ENCODE measurements around the gene SEC61B.
"Not testable (repeated sequence)": the region's sequence is repeated elsewhere in the genome, so short reads cannot be mapped to it uniquely, and the experiment has no call there.

Gene SEC61B

DNA sequence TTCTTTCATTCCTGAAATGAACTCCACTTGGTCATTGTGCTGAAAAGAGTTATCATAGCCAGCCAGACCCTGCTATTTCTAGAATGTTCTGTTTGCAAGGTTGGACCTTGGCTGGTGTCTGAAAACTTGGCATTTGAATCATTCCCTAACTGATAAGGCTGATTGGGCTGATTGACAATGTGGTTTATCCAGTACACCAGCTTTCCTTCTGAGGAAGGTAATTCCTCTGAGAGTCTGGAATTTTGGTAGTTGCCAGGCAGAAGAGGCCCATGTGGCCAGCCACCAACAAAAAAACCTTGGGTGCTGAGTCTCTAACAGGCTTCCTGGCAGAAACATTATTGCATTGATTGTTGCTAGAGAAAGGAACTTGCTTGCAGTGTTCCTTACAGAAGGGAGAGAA is 15.3 kb downstream of the SEC61B start:
- Histone ChIP-seq H3K9ac (ENCODE audit: low read length in 2 of 2) (no peak overlapping the region), H3K4me3 (ENCODE audit: low read length in 2 of 2) (no peak overlapping the region), H3K4me1 (ENCODE audit: control insufficient read depth, insufficient read depth, low read length) (peaks cover 4% of the 10 kb centered on the region), H3K27ac (ENCODE audit: low read length) (no peak overlapping the region), H3K36me3 (ENCODE audit: control insufficient read depth in 2 of 2, insufficient read depth in 2 of 2, low read length in 2 of 2) (peaks cover 8 to 18% of the 10 kb centered on the region in 2 donors), H3K27me3 (ENCODE audit: control insufficient read depth in 1 of 2, insufficient read depth in 2 of 2, low read length in 2 of 2) (no peaks in the 10 kb centered on the region), H3K9me3 (ENCODE audit: control insufficient read depth in 2 of 2, low read length in 2 of 2) (no peaks in the 10 kb centered on the region)

DNA sequence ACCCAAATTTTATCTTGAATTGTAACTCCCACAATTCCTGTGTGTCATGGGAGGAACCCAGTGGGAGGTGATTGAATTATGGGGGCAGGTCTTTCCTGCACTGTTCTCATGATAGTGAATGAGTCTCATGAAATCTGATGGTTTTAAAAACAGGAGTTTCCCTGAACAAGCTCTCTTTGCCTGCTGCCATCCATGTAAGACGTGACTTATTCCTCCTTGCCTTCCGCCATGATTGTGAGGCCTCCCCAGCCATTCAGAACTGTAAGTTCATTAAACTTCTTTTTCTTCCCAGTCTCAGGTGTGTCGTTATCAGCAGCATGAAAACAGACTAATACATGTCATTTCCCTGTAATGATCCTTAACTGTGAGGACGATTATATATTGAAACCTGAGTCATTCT is 15.8 kb downstream of the SEC61B start:
- H3K36me3 ChIP-seq (ENCODE audit: control insufficient read depth in 2 of 2, insufficient read depth in 2 of 2, low read length in 2 of 2), result peaks cover 4 to 18% of the 10 kb centered on the region in 2 donors
- H3K4me3 ChIP-seq (ENCODE audit: low read length in 2 of 2); H3K9me3 ChIP-seq (ENCODE audit: control insufficient read depth in 2 of 2, low read length in 2 of 2); H3K4me1 ChIP-seq (ENCODE audit: control insufficient read depth, insufficient read depth, low read length); H3K27ac ChIP-seq (ENCODE audit: low read length); H3K9ac ChIP-seq (ENCODE audit: low read length in 2 of 2); H3K27me3 ChIP-seq (ENCODE audit: control insufficient read depth in 1 of 2, insufficient read depth in 2 of 2, low read length in 2 of 2): not testable (repeated sequence)

DNA sequence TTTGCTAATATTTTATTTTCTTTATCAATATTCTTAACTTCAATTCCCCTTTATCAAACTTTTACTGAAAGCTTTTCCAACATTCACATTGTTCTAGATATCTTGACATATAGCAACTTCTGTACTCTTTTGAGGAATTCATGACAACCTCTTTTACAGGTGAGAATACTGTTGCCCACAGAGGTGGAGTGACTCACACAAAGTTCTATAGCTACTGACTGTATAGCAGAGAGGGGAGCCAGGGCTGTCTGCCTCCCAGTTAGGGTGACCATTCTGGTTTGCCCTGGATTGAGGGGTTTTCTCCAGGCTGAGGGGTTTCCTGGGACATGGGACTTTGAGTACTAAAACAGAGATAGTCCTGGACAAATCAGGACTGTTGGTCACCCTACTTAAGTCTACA is 16.2 kb downstream of the SEC61B start:
- Histone ChIP-seq H3K9ac (ENCODE audit: low read length in 2 of 2) (no peak overlapping the region), H3K27me3 (ENCODE audit: control insufficient read depth in 1 of 2, insufficient read depth in 2 of 2, low read length in 2 of 2) (no peaks in the 10 kb centered on the region), H3K27ac (ENCODE audit: low read length) (no peak overlapping the region), H3K9me3 (ENCODE audit: control insufficient read depth in 2 of 2, low read length in 2 of 2) (no peaks in the 10 kb centered on the region), H3K4me3 (ENCODE audit: low read length in 2 of 2) (no peak overlapping the region), H3K36me3 (ENCODE audit: control insufficient read depth in 2 of 2, insufficient read depth in 2 of 2, low read length in 2 of 2) (peaks cover 4 to 13% of the 10 kb centered on the region in 2 donors), H3K4me1 (ENCODE audit: control insufficient read depth, insufficient read depth, low read length) (peaks cover 4% of the 10 kb centered on the region)

- Histone ChIP-seq H3K27ac (ENCODE audit: low read length) (no peak overlapping the region), H3K4me1 (ENCODE audit: control insufficient read depth, insufficient read depth, low read length) (peaks cover under 1% of the 10 kb centered on the region), H3K9me3 (ENCODE audit: control insufficient read depth in 2 of 2, low read length in 2 of 2) (no peaks in the 10 kb centered on the region), H3K4me3 (ENCODE audit: low read length in 2 of 2) (no peak overlapping the region), H3K9ac (ENCODE audit: low read length in 2 of 2) (no peak overlapping the region), H3K36me3 (ENCODE audit: control insufficient read depth in 2 of 2, insufficient read depth in 2 of 2, low read length in 2 of 2) (peaks cover 4 to 12% of the 10 kb centered on the region in 2 donors), H3K27me3 (ENCODE audit: control insufficient read depth in 1 of 2, insufficient read depth in 2 of 2, low read length in 2 of 2) (no peaks in the 10 kb centered on the region)
Measured at GRCh38 chr9:99239341-99240060, 17.4 kb downstream of the SEC61B start.

DNA sequence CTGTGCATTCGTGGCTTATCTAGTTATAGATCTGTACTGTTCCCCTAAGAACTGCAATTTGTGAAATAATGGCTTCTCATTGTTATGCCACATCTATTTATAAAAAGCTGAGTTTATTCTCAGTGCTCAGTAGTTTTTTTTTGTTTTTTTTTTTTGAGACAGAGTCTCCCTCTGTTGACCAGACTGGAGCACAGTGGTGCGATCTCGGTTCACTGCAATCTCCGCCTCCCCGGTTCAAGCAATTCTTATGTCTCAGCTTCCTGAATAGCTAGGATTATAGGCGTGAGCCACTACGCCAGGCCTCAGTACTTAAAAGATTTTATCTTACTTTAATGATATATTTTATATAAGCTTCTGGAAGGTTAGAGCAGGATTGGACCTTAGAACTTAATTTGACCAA is 19.0 kb downstream of the SEC61B start:
- Histone ChIP-seq H3K36me3 (ENCODE audit: control insufficient read depth in 2 of 2, insufficient read depth in 2 of 2, low read length in 2 of 2) (peaks cover 4 to 12% of the 10 kb centered on the region in 2 donors), H3K9ac (ENCODE audit: low read length in 2 of 2) (no peak overlapping the region), H3K27ac (ENCODE audit: low read length) (no peak overlapping the region), H3K9me3 (ENCODE audit: control insufficient read depth in 2 of 2, low read length in 2 of 2) (no peaks in the 10 kb centered on the region), H3K4me1 (ENCODE audit: control insufficient read depth, insufficient read depth, low read length) (no peaks in the 10 kb centered on the region), H3K27me3 (ENCODE audit: control insufficient read depth in 1 of 2, insufficient read depth in 2 of 2, low read length in 2 of 2) (no peaks in the 10 kb centered on the region), H3K4me3 (ENCODE audit: low read length in 2 of 2) (no peak overlapping the region)

GRCh38 chr9:99244344-99245260 is 22.5 kb downstream of the SEC61B start:
- no peaks in the 10 kb centered on the region for H3K27me3 ChIP-seq (ENCODE audit: control insufficient read depth in 1 of 2, insufficient read depth in 2 of 2, low read length in 2 of 2)
- H3K27ac ChIP-seq (ENCODE audit: low read length), result no peak overlapping the region
- H3K9ac ChIP-seq (ENCODE audit: low read length in 2 of 2), result no peak overlapping the region
- no peaks in the 10 kb centered on the region for H3K9me3 ChIP-seq (ENCODE audit: control insufficient read depth in 2 of 2, low read length in 2 of 2)
- H3K36me3 ChIP-seq (ENCODE audit: control insufficient read depth in 2 of 2, insufficient read depth in 2 of 2, low read length in 2 of 2), result peaks cover 2 to 5% of the 10 kb centered on the region in 2 donors
- no peaks in the 10 kb centered on the region for H3K4me1 ChIP-seq (ENCODE audit: control insufficient read depth, insufficient read depth, low read length)
- no peak overlapping the region for H3K4me3 ChIP-seq (ENCODE audit: low read length in 2 of 2)

DNA sequence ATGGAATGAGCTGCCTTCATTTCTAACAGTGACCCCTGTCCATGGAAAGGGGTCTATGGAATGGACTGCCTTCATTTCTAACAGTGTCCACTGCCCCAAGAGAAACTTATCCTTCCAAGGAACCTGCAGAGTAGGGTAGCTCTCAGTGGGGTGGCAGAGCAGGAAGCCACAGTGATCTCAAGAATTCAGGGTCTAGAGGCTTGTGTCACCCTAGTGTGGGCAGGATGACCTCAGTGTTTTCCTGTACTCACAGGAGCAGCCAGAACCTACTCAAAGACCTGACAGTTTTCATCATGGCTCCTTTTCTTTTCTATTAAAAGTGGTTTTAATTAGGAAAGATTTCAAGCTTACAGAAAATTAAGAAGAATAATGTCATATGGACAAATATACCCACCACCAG is 27.5 kb downstream of the SEC61B start:
- H3K4me1 ChIP-seq (ENCODE audit: control insufficient read depth, insufficient read depth, low read length), result no peaks in the 10 kb centered on the region
- no peaks in the 10 kb centered on the region for H3K27me3 ChIP-seq (ENCODE audit: control insufficient read depth in 1 of 2, insufficient read depth in 2 of 2, low read length in 2 of 2)
- no peaks in the 10 kb centered on the region for H3K36me3 ChIP-seq (ENCODE audit: control insufficient read depth in 2 of 2, insufficient read depth in 2 of 2, low read length in 2 of 2)
- no peak overlapping the region for H3K4me3 ChIP-seq (ENCODE audit: low read length in 2 of 2)
- no peaks in the 10 kb centered on the region for H3K9me3 ChIP-seq (ENCODE audit: control insufficient read depth in 2 of 2, low read length in 2 of 2)
- H3K27ac ChIP-seq (ENCODE audit: low read length), result no peak overlapping the region
- H3K9ac ChIP-seq (ENCODE audit: low read length in 2 of 2), result no peak overlapping the region

GRCh38 chr9:99251157-99251556 is 29.1 kb downstream of the SEC61B start:
- H3K9me3 ChIP-seq (ENCODE audit: control insufficient read depth in 2 of 2, low read length in 2 of 2), result no peaks in the 10 kb centered on the region

DNA sequence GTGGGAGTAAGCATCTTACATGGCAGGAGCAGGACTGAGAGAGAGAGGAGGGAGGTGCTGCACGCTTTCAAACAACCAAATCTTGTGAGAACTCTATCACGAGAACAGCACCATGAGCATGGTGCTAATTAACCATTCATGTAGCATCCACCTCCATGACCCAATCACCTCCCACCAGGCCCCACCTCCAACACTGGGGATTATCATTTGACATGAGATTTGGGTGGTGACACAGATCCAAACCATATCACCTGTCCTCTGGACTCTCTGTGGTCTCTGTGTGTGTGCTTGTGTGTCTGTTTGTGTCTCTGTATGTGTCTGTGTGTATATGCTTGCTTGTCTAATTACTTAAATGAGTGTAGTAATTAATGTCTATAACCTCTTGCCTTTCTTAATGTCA is 31.1 kb downstream of the SEC61B start:
- no peak overlapping the region for H3K9ac ChIP-seq (ENCODE audit: low read length in 2 of 2)
- no peaks in the 10 kb centered on the region for H3K9me3 ChIP-seq (ENCODE audit: control insufficient read depth in 2 of 2, low read length in 2 of 2)
- no peak overlapping the region for H3K4me3 ChIP-seq (ENCODE audit: low read length in 2 of 2)
- no peaks in the 10 kb centered on the region for H3K4me1 ChIP-seq (ENCODE audit: control insufficient read depth, insufficient read depth, low read length)
- no peak overlapping the region for H3K27ac ChIP-seq (ENCODE audit: low read length)
- H3K36me3 ChIP-seq (ENCODE audit: control insufficient read depth in 2 of 2, insufficient read depth in 2 of 2, low read length in 2 of 2), result no peaks in the 10 kb centered on the region
- no peaks in the 10 kb centered on the region for H3K27me3 ChIP-seq (ENCODE audit: control insufficient read depth in 1 of 2, insufficient read depth in 2 of 2, low read length in 2 of 2)

More at GRCh38 chr9:99251157-99251556, 29.1 kb downstream of the SEC61B start:
- Histone ChIP-seq H3K4me1 (ENCODE audit: control insufficient read depth, insufficient read depth, low read length) (no peaks in the 10 kb centered on the region), H3K4me3 (ENCODE audit: low read length in 2 of 2) (no peak overlapping the region), H3K9ac (ENCODE audit: low read length in 2 of 2) (no peak overlapping the region), H3K27ac (ENCODE audit: low read length) (no peak overlapping the region), H3K36me3 (ENCODE audit: control insufficient read depth in 2 of 2, insufficient read depth in 2 of 2, low read length in 2 of 2) (no peaks in the 10 kb centered on the region), H3K27me3 (ENCODE audit: control insufficient read depth in 1 of 2, insufficient read depth in 2 of 2, low read length in 2 of 2) (no peaks in the 10 kb centered on the region)

- Histone ChIP-seq H3K27me3 (ENCODE audit: control insufficient read depth in 1 of 2, insufficient read depth in 2 of 2, low read length in 2 of 2) (no peaks in the 10 kb centered on the region), H3K4me3 (ENCODE audit: low read length in 2 of 2) (no peak overlapping the region), H3K27ac (ENCODE audit: low read length) (no peak overlapping the region), H3K4me1 (ENCODE audit: control insufficient read depth, insufficient read depth, low read length) (no peaks in the 10 kb centered on the region), H3K9me3 (ENCODE audit: control insufficient read depth in 2 of 2, low read length in 2 of 2) (no peaks in the 10 kb centered on the region), H3K9ac (ENCODE audit: low read length in 2 of 2) (no peak overlapping the region), H3K36me3 (ENCODE audit: control insufficient read depth in 2 of 2, insufficient read depth in 2 of 2, low read length in 2 of 2) (no peaks in the 10 kb centered on the region)
Measured at GRCh38 chr9:99253772-99254431, 31.8 kb downstream of the SEC61B start.
